Sigmoid colon (tissue), 4 donors: Measurements from ENCODE around the gene F2RL1.

Source experiments
- POLR2AphosphoS5 ChIP-seq, 4 donors: sonication (generic); formaldehyde crosslinking; IDR thresholded peaks; one replicate each; pipeline ENCODE4 v1.6.1; 2017; ENCODE audit warnings: antibody characterized with exemption in 4 of 4
- TF ChIP-seq, protein P1 (sequence below), 4 experiments: fragments of 450-650 bp in 3 of 4; fragments of 200-600 bp in 1 of 4; IDR thresholded peaks; one replicate each; pipeline ENCODE4 v1.5.1; 2016 to 2019; ENCODE audit warnings: antibody characterized with exemption in 4 of 4, mild to moderate bottlenecking in 3 of 4, moderate library complexity in 2 of 4

DNA sequence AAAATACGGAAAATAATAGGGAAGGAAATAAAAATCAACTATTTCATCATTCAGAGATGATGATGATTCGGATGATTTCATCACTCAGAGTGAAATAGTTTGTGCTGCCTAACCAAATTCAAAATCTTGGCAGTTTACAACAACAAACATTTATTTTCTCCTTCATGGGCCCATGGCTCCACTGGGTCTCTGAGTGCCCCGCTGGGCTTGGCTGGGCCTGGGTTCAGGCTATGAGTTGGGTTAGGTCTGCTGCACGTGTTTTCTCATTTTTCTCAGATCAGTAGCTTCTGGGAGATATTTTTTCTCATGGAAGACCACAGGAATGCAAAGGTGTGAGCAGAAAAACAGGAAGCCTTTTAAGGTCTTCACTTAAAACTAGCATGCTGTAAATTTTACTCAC, 24.0 kb upstream of the F2RL1 start:
- TF ChIP-seq, protein P1, sequence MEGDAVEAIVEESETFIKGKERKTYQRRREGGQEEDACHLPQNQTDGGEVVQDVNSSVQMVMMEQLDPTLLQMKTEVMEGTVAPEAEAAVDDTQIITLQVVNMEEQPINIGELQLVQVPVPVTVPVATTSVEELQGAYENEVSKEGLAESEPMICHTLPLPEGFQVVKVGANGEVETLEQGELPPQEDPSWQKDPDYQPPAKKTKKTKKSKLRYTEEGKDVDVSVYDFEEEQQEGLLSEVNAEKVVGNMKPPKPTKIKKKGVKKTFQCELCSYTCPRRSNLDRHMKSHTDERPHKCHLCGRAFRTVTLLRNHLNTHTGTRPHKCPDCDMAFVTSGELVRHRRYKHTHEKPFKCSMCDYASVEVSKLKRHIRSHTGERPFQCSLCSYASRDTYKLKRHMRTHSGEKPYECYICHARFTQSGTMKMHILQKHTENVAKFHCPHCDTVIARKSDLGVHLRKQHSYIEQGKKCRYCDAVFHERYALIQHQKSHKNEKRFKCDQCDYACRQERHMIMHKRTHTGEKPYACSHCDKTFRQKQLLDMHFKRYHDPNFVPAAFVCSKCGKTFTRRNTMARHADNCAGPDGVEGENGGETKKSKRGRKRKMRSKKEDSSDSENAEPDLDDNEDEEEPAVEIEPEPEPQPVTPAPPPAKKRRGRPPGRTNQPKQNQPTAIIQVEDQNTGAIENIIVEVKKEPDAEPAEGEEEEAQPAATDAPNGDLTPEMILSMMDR (IDR thresholded peaks at IDR 0.05) = no peak
- TF ChIP-seq POLR2AphosphoS5 (IDR thresholded peaks at IDR 0.05) = no peak
